GM12864 (cell line): ENCODE data around the gene BTBD9.

Experiments
- DNase-seq: peaks from one replicate; pipeline ENCODE4 v3.0.0-alpha.2; 2011; ENCODE audit warnings: low read depth
- H3K4me3 ChIP-seq: 2 replicates; pipeline ENCODE4 v1.5.1; 2011; ENCODE audit warnings: mild to moderate bottlenecking, low read depth, low read length, control low read depth
- CTCF ChIP-seq: IDR thresholded peaks from 2 replicates; pipeline ENCODE4 v1.5.1; 2011; ENCODE audit warnings: low read depth, mild to moderate bottlenecking, moderate library complexity, low read length, control low read depth, inconsistent platforms; ENCODE audit errors: missing control alignments

Gene BTBD9

DNA sequence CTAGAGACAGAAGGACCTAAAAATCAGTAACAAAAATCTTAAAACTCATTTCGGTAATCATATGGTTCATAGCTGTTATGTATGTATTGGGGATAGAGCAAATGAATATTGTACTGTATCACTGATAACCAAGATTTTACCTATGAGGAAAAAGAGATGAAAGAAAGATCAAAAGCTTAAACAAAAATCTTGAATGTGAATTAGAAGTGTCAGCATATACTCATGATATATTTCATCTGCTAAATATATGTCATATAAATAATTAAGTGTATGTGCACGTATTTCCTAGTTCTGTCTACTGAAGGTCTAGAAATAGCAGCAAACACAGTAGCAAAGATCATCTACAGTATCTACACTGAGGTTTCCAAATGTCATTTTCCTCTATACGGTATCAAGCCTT, 299.8 kb downstream of the BTBD9 start:
- no peak overlapping the region for H3K4me3 ChIP-seq
- DNase-seq: no peak
- TF ChIP-seq CTCF: no peak

DNA sequence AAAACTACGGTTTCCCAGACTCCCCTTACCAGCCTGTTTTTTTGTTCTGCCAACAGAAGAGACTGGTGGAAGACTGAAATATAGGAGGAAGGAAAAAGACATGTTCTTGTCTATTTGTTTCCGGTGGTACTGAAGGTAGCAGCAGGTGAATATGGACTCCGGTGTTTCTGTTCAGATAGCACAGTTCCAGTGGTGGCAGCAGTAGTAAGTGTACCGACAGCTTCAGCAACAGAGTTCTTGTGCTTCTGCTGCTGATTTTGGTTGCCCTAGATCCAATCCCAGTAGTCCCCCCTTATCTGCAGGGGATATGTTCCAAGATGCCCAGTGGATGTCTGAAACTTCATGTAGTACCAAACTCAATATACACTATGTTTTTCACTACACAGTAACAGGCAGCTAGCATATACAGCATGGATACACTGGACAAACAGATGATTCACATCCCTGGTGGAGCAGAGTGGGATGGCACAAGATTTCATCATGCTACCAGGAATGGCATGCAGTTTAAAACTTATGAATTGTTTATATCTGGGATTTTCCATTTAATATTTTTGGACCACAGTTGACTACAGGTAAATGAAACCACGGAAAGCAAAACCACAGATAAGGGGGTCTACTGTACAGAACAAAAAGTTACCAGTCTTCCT, 301.8 kb downstream of the BTBD9 start:
- TF ChIP-seq CTCF: no peak
- H3K4me3 ChIP-seq: no peak overlapping the region
- no peak for DNase-seq

DNA sequence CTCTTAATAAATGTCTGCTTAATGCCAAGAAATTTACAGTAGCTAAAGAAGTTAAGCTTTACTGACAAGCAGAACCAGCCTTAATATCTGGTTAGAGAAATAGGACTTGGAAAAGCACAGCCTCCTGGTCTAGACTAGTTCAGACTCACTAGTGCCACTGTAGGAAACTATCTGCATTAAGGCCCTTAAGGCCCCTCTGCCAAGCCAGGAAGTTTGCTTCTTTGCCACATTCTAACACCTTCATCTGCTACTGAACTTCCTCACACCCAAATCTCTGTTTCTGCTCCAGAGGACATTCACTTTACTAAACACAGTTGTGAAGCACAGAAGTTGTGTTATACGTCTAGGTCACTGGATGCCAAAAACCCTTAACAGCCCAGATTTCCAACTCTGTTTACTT, 302.8 kb downstream of the BTBD9 start:
- H3K4me3 ChIP-seq: no peak overlapping the region
- no peak for TF ChIP-seq CTCF
- DNase-seq: no peak

GRCh38 chr6:38326837-38327236, 312.9 kb downstream of the BTBD9 start:
- no peak for DNase-seq
- H3K4me3 ChIP-seq: no peak overlapping the region
- no peak for TF ChIP-seq CTCF

GRCh38 chr6:38323216-38323615, 316.5 kb downstream of the BTBD9 start:
- H3K4me3 ChIP-seq: no peak overlapping the region
- TF ChIP-seq CTCF: no peak
- no peak for DNase-seq

DNA sequence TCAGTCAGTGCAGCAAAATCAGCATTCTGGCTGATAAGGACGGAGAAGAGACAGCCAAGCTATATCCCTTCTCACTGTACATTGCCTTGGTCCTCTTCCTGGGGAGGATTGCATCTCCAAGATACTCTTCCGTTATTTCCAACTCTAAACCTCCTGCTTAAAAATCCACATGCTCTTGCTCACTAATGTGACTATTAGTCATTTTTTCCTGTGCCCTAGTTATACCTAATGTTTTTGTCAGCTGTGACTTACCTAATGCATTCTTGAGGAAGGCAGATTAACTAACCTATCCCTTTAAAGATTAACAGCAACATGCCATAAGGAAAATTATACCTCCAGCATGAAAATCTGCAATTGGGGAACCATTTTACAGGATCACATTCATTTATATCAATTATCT, 317.6 kb downstream of the BTBD9 start:
- DNase-seq: no peak
- H3K4me3 ChIP-seq: no peak overlapping the region
- no peak for TF ChIP-seq CTCF

DNA sequence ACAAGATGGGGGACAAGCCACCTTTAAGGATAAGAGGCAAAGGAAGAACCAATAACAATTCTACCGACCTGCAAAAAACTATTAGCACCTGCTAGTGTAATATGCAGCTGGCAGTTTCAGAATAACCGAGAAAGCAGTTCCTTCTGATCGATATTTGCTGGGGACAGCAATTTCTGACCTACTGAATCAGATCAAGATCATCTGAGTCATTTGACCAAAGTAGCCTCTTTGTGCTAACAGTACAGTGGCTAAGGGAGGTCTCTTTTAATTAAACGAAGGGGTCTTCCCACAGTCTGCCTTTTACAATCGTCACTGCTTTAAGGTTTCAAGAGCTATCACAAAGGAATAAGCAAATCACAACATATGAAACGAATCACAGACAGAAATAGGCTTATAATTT, 318.9 kb downstream of the BTBD9 start:
- TF ChIP-seq CTCF: no peak
- DNase-seq: peak; percentile 79
- H3K4me3 ChIP-seq: no peak overlapping the region
